H9 (cell line): Measurements from ENCODE around the gene DBNDD1. TPM values are rescaled to one million over a fixed set of nuclear protein-coding genes. Genes with fewer than 3 reads are reported as not detected.

Experiments
- DNase-seq: peaks from one replicate; pipeline ENCODE4 v3.0.0-alpha.2; 2017
- H2AFZ ChIP-seq: one replicate; pipeline ENCODE4 v1.6.1; 2013; ENCODE audit warnings: mild to moderate bottlenecking, low read length, control low read depth, moderate library complexity
- H2AK5ac ChIP-seq: 2 replicates; pipeline ENCODE4 v1.6.1; 2013; ENCODE audit warnings: low read length, control low read depth, mixed read lengths; ENCODE audit not compliant: insufficient read length
- H2BK120ac ChIP-seq: one replicate; pipeline ENCODE4 v1.6.1; 2013; ENCODE audit warnings: low read depth, mild to moderate bottlenecking, low read length, control low read depth, inconsistent platforms; ENCODE audit not compliant: poor library complexity, severe bottlenecking
- H2BK12ac ChIP-seq: 2 replicates; pipeline ENCODE4 v1.6.1; 2013; ENCODE audit warnings: low read length, control low read depth, mixed read lengths, low read depth; ENCODE audit not compliant: insufficient read length
- H2BK15ac ChIP-seq: 2 replicates; pipeline ENCODE4 v1.6.1; 2013; ENCODE audit warnings: low read depth, low read length, control low read depth
- H2BK20ac ChIP-seq: one replicate; pipeline ENCODE4 v1.6.1; 2013; ENCODE audit warnings: low read depth, mild to moderate bottlenecking, low read length, control low read depth, inconsistent platforms; ENCODE audit not compliant: poor library complexity, severe bottlenecking
- H2BK5ac ChIP-seq: 2 replicates; pipeline ENCODE4 v1.6.1; 2013; ENCODE audit warnings: low read length, control low read depth, mixed read lengths; ENCODE audit not compliant: insufficient read length
- H3K14ac ChIP-seq: 2 replicates; pipeline ENCODE4 v1.6.1; 2013; ENCODE audit warnings: low read length, control low read depth; ENCODE audit not compliant: insufficient read depth
- H3K18ac ChIP-seq: 2 replicates; pipeline ENCODE4 v1.6.1; 2013; ENCODE audit warnings: low read depth, mild to moderate bottlenecking, mixed read lengths, low read length, control low read depth; ENCODE audit not compliant: insufficient read length
- H3K23ac ChIP-seq: 2 replicates; pipeline ENCODE4 v1.6.1; 2013; ENCODE audit warnings: low read length, control low read depth, mixed read lengths, low read depth; ENCODE audit not compliant: insufficient read length
- H3K23me2 ChIP-seq: 2 replicates; pipeline ENCODE4 v1.6.1; 2013; ENCODE audit warnings: low read depth, mild to moderate bottlenecking, mixed read lengths, low read length, control low read depth; ENCODE audit not compliant: insufficient read length, poor library complexity, severe bottlenecking
- H3K27ac ChIP-seq: 2 replicates; pipeline ENCODE4 v1.5.1; 2013; ENCODE audit warnings: low read length, control low read depth, mixed read lengths, low read depth; ENCODE audit not compliant: insufficient read length
- H3K27me3 ChIP-seq: 2 replicates; pipeline ENCODE4 v1.6.1; 2013; ENCODE audit warnings: low read length, control low read depth, inconsistent platforms; ENCODE audit not compliant: insufficient read depth
- H3K4ac ChIP-seq: 2 replicates; pipeline ENCODE4 v1.6.1; 2013; ENCODE audit warnings: low read depth, mild to moderate bottlenecking, control low read depth, inconsistent platforms, low read length, moderate library complexity
- H3K4me1 ChIP-seq: 2 replicates; pipeline ENCODE4 v1.6.1; 2013; ENCODE audit warnings: low read length, control low read depth, inconsistent platforms; ENCODE audit not compliant: insufficient read depth
- H3K4me2 ChIP-seq: 2 replicates; pipeline ENCODE4 v1.6.1; 2013; ENCODE audit warnings: low read length, control low read depth, mixed read lengths; ENCODE audit not compliant: insufficient read length, insufficient read depth
- H3K56ac ChIP-seq: 2 replicates; pipeline ENCODE4 v1.6.1; 2013; ENCODE audit warnings: low read depth, mild to moderate bottlenecking, mixed read lengths, low read length, control low read depth; ENCODE audit not compliant: insufficient read length
- H3K79me1 ChIP-seq: 2 replicates; pipeline ENCODE4 v1.6.1; 2013; ENCODE audit warnings: low read depth, mild to moderate bottlenecking, moderate library complexity, low read length, control low read depth, inconsistent platforms; ENCODE audit not compliant: insufficient read depth, poor library complexity, severe bottlenecking
- H3K79me2 ChIP-seq: 2 replicates; pipeline ENCODE4 v1.6.1; 2013; ENCODE audit warnings: low read length, control low read depth, inconsistent platforms; ENCODE audit not compliant: insufficient read depth
- H3K9ac ChIP-seq: 2 replicates; pipeline ENCODE4 v1.6.1; 2013; ENCODE audit warnings: low read length, control low read depth, mixed read lengths; ENCODE audit not compliant: insufficient read length; ENCODE audit errors: extremely low read depth
- H3K9me3 ChIP-seq: one replicate; pipeline ENCODE4 v1.6.1; 2013; ENCODE audit warnings: low read depth, low read length, inconsistent platforms; ENCODE audit not compliant: control insufficient read depth
- H3T11ph ChIP-seq: one replicate; pipeline ENCODE4 v1.6.1; 2013; ENCODE audit warnings: mild to moderate bottlenecking, low read length, control low read depth, inconsistent platforms
- H4K20me1 ChIP-seq: one replicate; pipeline ENCODE4 v1.6.1; 2013; ENCODE audit not compliant: control insufficient read depth, insufficient read length, insufficient read depth
- H4K5ac ChIP-seq: 2 replicates; pipeline ENCODE4 v1.6.1; 2013; ENCODE audit warnings: low read depth, mild to moderate bottlenecking, mixed read lengths, low read length, control low read depth; ENCODE audit not compliant: insufficient read length
- H4K8ac ChIP-seq: replicated peaks from 2 replicates; pipeline ENCODE4 v1.6.1; 2013; ENCODE audit warnings: low read length, control low read depth, mixed read lengths, low read depth; ENCODE audit not compliant: insufficient read length
- H4K91ac ChIP-seq: 2 replicates; pipeline ENCODE4 v1.6.1; 2013; ENCODE audit warnings: low read depth, mild to moderate bottlenecking, moderate library complexity, mixed read lengths, low read length, control low read depth; ENCODE audit not compliant: insufficient read length
- H3K27ac Mint-ChIP-seq, 3 experiments: 2 replicates in 2 of 3; 3 replicates in 1 of 3; pipeline ENCODE4 v1.8.0; 2020 to 2021; ENCODE audit warnings: mixed read lengths in 3 of 3, mild to moderate bottlenecking in 1 of 3, moderate library complexity in 1 of 3
- H3K27me3 Mint-ChIP-seq: 2 replicates; pipeline ENCODE4 v1.8.0; 2021; ENCODE audit warnings: low read depth, mild to moderate bottlenecking, moderate library complexity, mixed read lengths
- H3K36me3 Mint-ChIP-seq, 3 experiments: 2 replicates in 2 of 3; 3 replicates in 1 of 3; pipeline ENCODE4 v1.8.0; 2020 to 2021; ENCODE audit warnings: low read depth in 3 of 3, mixed read lengths in 3 of 3; ENCODE audit not compliant: insufficient read depth in 1 of 3
- H3K4me1 Mint-ChIP-seq, 2 experiments: 2 replicates each; pipeline ENCODE4 v1.8.0; 2020; ENCODE audit warnings: mixed read lengths in 2 of 2
- H3K4me3 Mint-ChIP-seq, 2 experiments: 2 replicates in 1 of 2; 3 replicates in 1 of 2; pipeline ENCODE4 v1.8.0; 2020 to 2021; ENCODE audit warnings: mild to moderate bottlenecking in 2 of 2, mixed read lengths in 2 of 2, moderate library complexity in 1 of 2
- H3K9me3 Mint-ChIP-seq, 2 experiments: 2 replicates in 1 of 2; 3 replicates in 1 of 2; pipeline ENCODE4 v1.8.0; 2020; ENCODE audit warnings: mild to moderate bottlenecking in 2 of 2, mixed read lengths in 2 of 2, moderate library complexity in 1 of 2
- CTCF ChIP-seq: fragments of 200-600 bp; sonication (generic); conservative IDR thresholded peaks from 3 replicates; pipeline ENCODE4 v1.8.0; 2021; ENCODE audit warnings: antibody characterized with exemption, mild to moderate bottlenecking
- WGBS: extraction: QIAGEN DNeasy Blood & Tissue Kit; methylation state at CpG from one replicate; pipeline ENCODE4 v1.1.7; 2013; ENCODE audit warnings: missing lambda C conversion rate, low lambda C conversion rate, mixed read lengths; ENCODE audit not compliant: insufficient read length; ENCODE audit errors: extremely low coverage; 5-methylcytosine and 5-hydroxymethylcytosine counted together
- total RNA-seq: library from RNA; stranded (reverse); gene quantifications from 2 replicates; pipeline ENCODE4 v1.2.1, GENCODE V29; 2021

DBNDD1 gene
- total RNA-seq, 1 experiment from 2014 or later = 87.3 TPM

GRCh38 chr16:89958596-89958995 is 60.7 kb downstream of the DBNDD1 start:
- TF ChIP-seq CTCF = no peak
- no peak overlapping the region for H3K27ac ChIP-seq
- no peaks in the 10 kb centered on the region for H4K20me1 ChIP-seq
- no peak overlapping the region for H2AK5ac ChIP-seq
- H3K79me1 ChIP-seq = no peaks in the 10 kb centered on the region
- H4K8ac ChIP-seq = no peak overlapping the region
- H3K4me1 Mint-ChIP-seq = peaks cover 10 to 11% of the 10 kb centered on the region in 2 experiments
- no peaks in the 10 kb centered on the region for H3K27me3 ChIP-seq
- H2BK120ac ChIP-seq = no peak overlapping the region
- no peak overlapping the region for H3T11ph ChIP-seq
- no peaks in the 10 kb centered on the region for H3K79me2 ChIP-seq
- H3K9ac ChIP-seq = no peak overlapping the region
- H3K27me3 Mint-ChIP-seq = no peaks in the 10 kb centered on the region
- H3K23ac ChIP-seq = no peak overlapping the region
- H3K56ac ChIP-seq = no peak overlapping the region
- peak overlapping the region in 2 of 3 experiments; percentile 11 to 61; a peak in 2 of 7 replicates for H3K27ac Mint-ChIP-seq
- H4K91ac ChIP-seq = no peak overlapping the region
- no peak overlapping the region for H3K18ac ChIP-seq
- 0 out of 5 replicates have a peak overlapping the region, but pooled peaks of 1 of the 2 experiments have one; percentile 52 for H3K4me3 Mint-ChIP-seq
- H3K23me2 ChIP-seq = no peaks in the 10 kb centered on the region
- H2BK5ac ChIP-seq = no peak overlapping the region
- WGBS = no CpG with 5 or more reads among the region's 10 CpGs
- no peak overlapping the region for H2BK15ac ChIP-seq
- H2BK20ac ChIP-seq = no peak overlapping the region
- H2BK12ac ChIP-seq = no peak overlapping the region
- H2AFZ ChIP-seq = no peak overlapping the region
- H3K14ac ChIP-seq = no peak overlapping the region
- no peaks in the 10 kb centered on the region for H3K4me1 ChIP-seq
- H3K36me3 Mint-ChIP-seq = peaks cover 14 to 45% (median 45%) of the 10 kb centered on the region in 3 experiments
- H3K9me3 Mint-ChIP-seq = no peaks in the 10 kb centered on the region; a peak in 2 of 5 replicates
- no peaks in the 10 kb centered on the region for H3K9me3 ChIP-seq
- H3K4me2 ChIP-seq = no peak overlapping the region
- no peak overlapping the region for H3K4ac ChIP-seq
- H4K5ac ChIP-seq = no peak overlapping the region
- no peak for DNase-seq
